ENCODE results near the gene TRAPPC2.
"Not testable (repeated sequence)": the region's sequence is repeated elsewhere in the genome, so short reads cannot be mapped to it uniquely, and the experiment has no call there.

- not testable (repeated sequence) for TF ChIP-seq CTCF, POLR2A (IDR thresholded peaks at IDR 0.05)
Observed at GRCh38 chrX:13730523-13730922, 3.9 kb downstream of the TRAPPC2 start.

Data from uterus (tissue), 2 donors.